GM23338 (cell line): ENCODE measurements around the gene CCDC69. TPM values are rescaled to one million over a fixed set of nuclear protein-coding genes. Genes with fewer than 3 reads are reported as not detected.

Experiments
- ATAC-seq: fragments of 200-7000 bp; cut with Tn5 transposase; 3 replicates; pipeline ENCODE4 v1.9.1; 2020
- DNase-seq: peaks from one replicate; pipeline ENCODE4 v3.0.0-alpha.2; 2015; ENCODE audit warnings: low spot score
- H2AFZ ChIP-seq: fragments of 200-600 bp; sonication (generic); 2 replicates; pipeline ENCODE4 v1.8.0; 2016; ENCODE audit warnings: antibody characterized with exemption, mild to moderate bottlenecking, moderate library complexity
- H3F3A ChIP-seq: fragments of 200-600 bp; sonication (generic); replicated peaks from 2 replicates; pipeline ENCODE4 v1.8.0; 2017; ENCODE audit warnings: antibody characterized with exemption, mixed run types, low read depth
- H3K27ac ChIP-seq: fragments of 200-600 bp; sonication (generic); 2 replicates; pipeline ENCODE4 v1.6.1; 2016; ENCODE audit warnings: low read depth
- H3K27me3 ChIP-seq: fragments of 200-600 bp; sonication (generic); 2 replicates; pipeline ENCODE4 v1.8.0; 2016; ENCODE audit warnings: mild to moderate bottlenecking, mixed run types, moderate library complexity; ENCODE audit not compliant: insufficient read depth
- H3K36me3 ChIP-seq: fragments of 200-600 bp; sonication (generic); 2 replicates; pipeline ENCODE4 v1.8.0; 2016; ENCODE audit warnings: mild to moderate bottlenecking; ENCODE audit not compliant: insufficient read depth
- H3K4me1 ChIP-seq: fragments of 200-600 bp; sonication (generic); 2 replicates; pipeline ENCODE4 v1.8.0; 2016; ENCODE audit warnings: mild to moderate bottlenecking, moderate library complexity; ENCODE audit not compliant: insufficient read depth
- H3K4me2 ChIP-seq: fragments of 200-600 bp; sonication (generic); 2 replicates; pipeline ENCODE4 v1.7.1; 2017; ENCODE audit warnings: mixed run types
- H3K4me3 ChIP-seq: fragments of 200-600 bp; sonication (generic); 2 replicates; pipeline ENCODE4 v1.6.1; 2016; ENCODE audit warnings: mixed run types
- H3K79me2 ChIP-seq: fragments of 200-600 bp; sonication (generic); replicated peaks from 2 replicates; pipeline ENCODE4 v1.8.0; 2017; ENCODE audit warnings: mild to moderate bottlenecking; ENCODE audit not compliant: insufficient read depth
- H3K9me2 ChIP-seq: fragments of 200-600 bp; sonication (generic); 2 replicates; pipeline ENCODE4 v1.8.0; 2017; ENCODE audit not compliant: insufficient read depth
- H4K20me1 ChIP-seq: fragments of 200-600 bp; sonication (generic); replicated peaks from 2 replicates; pipeline ENCODE4 v1.8.0; 2017; ENCODE audit warnings: mild to moderate bottlenecking; ENCODE audit not compliant: insufficient read depth
- H3K27ac Mint-ChIP-seq: 2 replicates; pipeline ENCODE4 v1.8.0; 2020; ENCODE audit warnings: inconsistent platforms, mild to moderate bottlenecking, moderate library complexity, mixed read lengths
- H3K27me3 Mint-ChIP-seq: 3 replicates; pipeline ENCODE4 v1.8.0; 2022; ENCODE audit warnings: low read depth, mild to moderate bottlenecking, moderate library complexity, mixed read lengths, inconsistent platforms; ENCODE audit not compliant: insufficient read depth, poor library complexity
- H3K36me3 Mint-ChIP-seq: 3 replicates; pipeline ENCODE4 v1.8.0; 2021; ENCODE audit warnings: low read depth, mild to moderate bottlenecking, inconsistent platforms, moderate library complexity, mixed read lengths
- H3K4me1 Mint-ChIP-seq: 3 replicates; pipeline ENCODE4 v1.8.0; 2020; ENCODE audit warnings: mild to moderate bottlenecking, inconsistent platforms, mixed read lengths
- H3K4me3 Mint-ChIP-seq: 3 replicates; pipeline ENCODE4 v1.8.0; 2021; ENCODE audit warnings: moderate library complexity, mild to moderate bottlenecking, inconsistent platforms, mixed read lengths
- H3K9me3 Mint-ChIP-seq: 3 replicates; pipeline ENCODE4 v1.8.0; 2020; ENCODE audit warnings: moderate library complexity, mild to moderate bottlenecking, inconsistent platforms, mixed read lengths
- CTCF ChIP-seq, 2 experiments: fragments of 200-600 bp in 1 of 2; sonication (generic) in 1 of 2; conservative IDR thresholded peaks; 2 replicates each; pipeline versions ENCODE4 v1.5.1 to v1.6.1; 2016 to 2017; ENCODE audit warnings: antibody characterized with exemption in 2 of 2, low read depth in 2 of 2, mild to moderate bottlenecking in 2 of 2, moderate library complexity in 1 of 2
- EZH2 ChIP-seq: fragments of 200-600 bp; sonication (generic); IDR thresholded peaks from one replicate; pipeline ENCODE4 v1.8.0; 2017; ENCODE audit warnings: antibody characterized with exemption, mild to moderate bottlenecking, low read depth; ENCODE audit not compliant: unreplicated experiment
- EZH2phosphoT487 ChIP-seq: fragments of 200-600 bp; sonication (generic); IDR thresholded peaks from one replicate; pipeline ENCODE4 v1.8.1; 2018; ENCODE audit warnings: antibody characterized with exemption; ENCODE audit not compliant: unreplicated experiment
- NANOG ChIP-seq: IDR thresholded peaks from 2 replicates; pipeline ENCODE4 v1.6.1; 2016; ENCODE audit warnings: antibody characterized with exemption, borderline replicate concordance
- STAT1 ChIP-seq: IDR thresholded peaks from one replicate; pipeline ENCODE4 v1.6.1; 2016; ENCODE audit warnings: antibody characterized with exemption; ENCODE audit not compliant: unreplicated experiment
- polyA plus RNA-seq: library from polyadenylated mRNA; unstranded; fragments of >200 nt; fragmentation: Nextera tagmentation; extraction: Ambion mirVana; gene quantifications from 2 replicates; pipeline ENCODE4 v1.2.1, GENCODE V29; 2016
- total RNA-seq: library from RNA; depleted of rRNA; stranded (reverse); fragments of >200 nt; shearing (Covaris generic); gene quantifications from 2 replicates; pipeline ENCODE4 v1.2.3, GENCODE V29; 2014

CCDC69 gene
- total and polyA plus RNA-seq, 2 experiments from 2014 or later = 2.7 to 5.3 TPM

- H3K79me2 ChIP-seq = no peaks in the 10 kb centered on the region
- peaks cover 20% of the 10 kb centered on the region for H3K4me1 ChIP-seq
- Mint-ChIP-seq H3K9me3 (no peaks in the 10 kb centered on the region; the same call in 2 of the 3 replicates), H3K27me3 (peaks cover 8% of the 10 kb centered on the region), H3K4me1 (peaks cover 30% of the 10 kb centered on the region), H3K27ac (no peak overlapping the region), H3K4me3 (no peak overlapping the region), H3K36me3 (no peaks in the 10 kb centered on the region)
- H2AFZ ChIP-seq = peak overlapping the region; percentile 10; the same call in 1 of the 2 replicates
- no peaks in the 10 kb centered on the region for H4K20me1 ChIP-seq
- H3K36me3 ChIP-seq = no peaks in the 10 kb centered on the region
- peak; percentile 77 for ATAC-seq
- peak; percentile 81 for DNase-seq
- no peak overlapping the region for H3K4me3 ChIP-seq
- no peaks in the 10 kb centered on the region for H3K27me3 ChIP-seq
- TF ChIP-seq EZH2 (no peak), CTCF (conservative IDR thresholded peaks at IDR 0.05; ENCODE audit: low read depth in 2 of 2) (peak; percentile 80 to 92)
- no peak overlapping the region for H3K27ac ChIP-seq
- no peaks in the 10 kb centered on the region for H3F3A ChIP-seq
- H3K9me2 ChIP-seq = no peaks in the 10 kb centered on the region
- H3K4me2 ChIP-seq = no peak overlapping the region
Measured at GRCh38 chr5:151239237-151239861, 15.5 kb upstream of the CCDC69 start.

GRCh38 chr5:151238303-151238741 is 14.4 kb upstream of the CCDC69 start:
- Mint-ChIP-seq H3K4me3 (no peak overlapping the region), H3K9me3 (no peaks in the 10 kb centered on the region; the same call in 2 of the 3 replicates), H3K4me1 (peaks cover 30% of the 10 kb centered on the region), H3K36me3 (no peaks in the 10 kb centered on the region), H3K27me3 (peaks cover 10% of the 10 kb centered on the region), H3K27ac (no peak overlapping the region)
- H3F3A ChIP-seq = no peaks in the 10 kb centered on the region
- no peaks in the 10 kb centered on the region for H4K20me1 ChIP-seq
- H3K4me1 ChIP-seq = peaks cover 20% of the 10 kb centered on the region
- TF ChIP-seq EZH2phosphoT487 = no peak
- TF ChIP-seq EZH2 = no peak
- no peak for TF ChIP-seq NANOG
- peak; percentile 6 to 40; a peak in 2 of 4 replicates for TF ChIP-seq CTCF (conservative IDR thresholded peaks at IDR 0.05; ENCODE audit: low read depth in 2 of 2)
- no peak for TF ChIP-seq STAT1
- no peaks in the 10 kb centered on the region for H3K27me3 ChIP-seq
- H3K4me3 ChIP-seq = no peak overlapping the region; the same call in 1 of the 2 replicates
- H3K4me2 ChIP-seq = peak overlapping the region; percentile 67
- DNase-seq (peak; percentile 53), ATAC-seq (peak; percentile 66)
- H2AFZ ChIP-seq = peak overlapping the region; percentile 96
- H3K36me3 ChIP-seq = no peaks in the 10 kb centered on the region
- no peaks in the 10 kb centered on the region for H3K79me2 ChIP-seq
- no peaks in the 10 kb centered on the region for H3K9me2 ChIP-seq
- H3K27ac ChIP-seq = no peak overlapping the region
